PC-9 (cell line): ENCODE results near the gene CHST11. TPM values are rescaled to one million over a fixed set of nuclear protein-coding genes. Genes with fewer than 3 reads are reported as not detected.

Source experiments
- BruUV-seq: library from RNA; stranded (reverse); fragments of 400-500 nt; replicated peaks from 2 replicates; lab custom pipeline; 2021; lab: Mats Ljungman, UMichigan
- CTCF ChIA-PET: fragments of 300-600 bp; sonication (Branson Sonifier 250); formaldehyde crosslinking; loops from one replicate; lab custom pipeline; 2022; ENCODE audit warnings: antibody characterized with exemption; lab: Charles Lee
- POLR2A ChIA-PET: fragments of 300-600 bp; sonication (Branson Sonifier 250); formaldehyde crosslinking; loops from one replicate; lab custom pipeline; 2022; ENCODE audit warnings: antibody characterized with exemption; ENCODE audit not compliant: unreplicated experiment; lab: Charles Lee
- DNase-seq, 2 experiments: peaks; one replicate each; pipeline versions ENCODE4 v3.0.0 to v3.0.0-alpha.2; 2015 to 2022; ENCODE audit warnings: mixed read lengths in 1 of 2
- H2AFZ ChIP-seq: fragments of 200-600 bp; sonication (generic); 2 replicates; pipeline ENCODE4 v1.8.1; 2017; ENCODE audit warnings: antibody characterized with exemption
- H3F3A ChIP-seq: fragments of 200-600 bp; sonication (generic); 2 replicates; pipeline ENCODE4 v1.8.1; 2017; ENCODE audit warnings: antibody characterized with exemption, mild to moderate bottlenecking, low read depth; ENCODE audit not compliant: insufficient read depth
- H3K27ac ChIP-seq: fragments of 200-600 bp; sonication (generic); 2 replicates; pipeline ENCODE4 v1.6.1; 2016; ENCODE audit warnings: mixed run types
- H3K27me3 ChIP-seq: fragments of 200-600 bp; sonication (generic); 2 replicates; pipeline ENCODE4 v1.6.1; 2016; ENCODE audit warnings: low read depth, mixed run types; ENCODE audit not compliant: insufficient read depth
- H3K36me3 ChIP-seq: fragments of 200-600 bp; sonication (generic); 2 replicates; pipeline ENCODE4 v1.6.1; 2016; ENCODE audit warnings: low read depth, mixed run types
- H3K4me1 ChIP-seq: fragments of 200-600 bp; sonication (generic); replicated peaks from 2 replicates; pipeline ENCODE4 v1.6.1; 2016; ENCODE audit warnings: mixed run types; ENCODE audit not compliant: insufficient read depth
- H3K4me2 ChIP-seq: fragments of 200-600 bp; sonication (generic); 2 replicates; pipeline ENCODE4 v1.6.1; 2017; ENCODE audit warnings: mixed run types
- H3K4me3 ChIP-seq: fragments of 200-600 bp; sonication (generic); 2 replicates; pipeline ENCODE4 v1.6.1; 2016; ENCODE audit warnings: mixed run types
- H3K79me2 ChIP-seq: fragments of 200-600 bp; sonication (generic); 2 replicates; pipeline ENCODE4 v1.6.1; 2017; ENCODE audit warnings: low read depth, mixed run types
- H3K9me2 ChIP-seq: fragments of 200-600 bp; sonication (generic); 2 replicates; pipeline ENCODE4 v1.8.1; 2017; ENCODE audit warnings: mild to moderate bottlenecking; ENCODE audit not compliant: insufficient read depth
- H3K9me3 ChIP-seq: fragments of 200-600 bp; sonication (generic); 2 replicates; pipeline ENCODE4 v1.8.1; 2016; ENCODE audit warnings: low read depth; ENCODE audit not compliant: insufficient read depth
- H4K20me1 ChIP-seq: fragments of 200-600 bp; sonication (generic); 2 replicates; pipeline ENCODE4 v1.8.1; 2017; ENCODE audit not compliant: insufficient read depth
- CTCF ChIP-seq: fragments of 200-600 bp; sonication (generic); conservative IDR thresholded peaks from 2 replicates; pipeline ENCODE4 v1.6.1; 2017; ENCODE audit warnings: mixed run types, antibody characterized with exemption, mild to moderate bottlenecking, moderate library complexity
- EZH2 ChIP-seq: fragments of 200-600 bp; sonication (generic); IDR thresholded peaks from 2 replicates; pipeline ENCODE4 v1.8.0; 2017; ENCODE audit warnings: antibody characterized with exemption, low read depth
- intact Hi-C: fragments of 100-400 bp; cut with micrococcal nuclease; formaldehyde crosslinking; loops from one replicate; pipeline ENCODE4 v1.10.0; 2022; ENCODE audit not compliant: unreplicated experiment
- total RNA-seq: library from RNA; stranded (reverse); gene quantifications from 2 replicates; pipeline ENCODE4 v1.2.3, GENCODE V29; 2021

CHST11 gene
- total RNA-seq, 1 experiment from 2014 or later = 39.9 TPM

GRCh38 chr12:104719700-104720338 is 263.1 kb downstream of the CHST11 start:
- Histone ChIP-seq H3K4me1 (no peaks in the 10 kb centered on the region), H3K79me2 (peaks cover 48% of the 10 kb centered on the region), H3K9me3 (no peaks in the 10 kb centered on the region), H3K4me2 (no peak overlapping the region), H3K36me3 (no peaks in the 10 kb centered on the region), H2AFZ (no peak overlapping the region), H3F3A (0 out of 2 replicates have a peak, but pooled peaks cover under 1% of the 10 kb centered on the region), H3K4me3 (no peak overlapping the region), H4K20me1 (peaks cover 4% of the 10 kb centered on the region; the same call in 1 of the 2 replicates), H3K27me3 (no peaks in the 10 kb centered on the region), H3K9me2 (no peaks in the 10 kb centered on the region), H3K27ac (no peak overlapping the region)
- POLR2A ChIA-PET = no interaction called here
- no peak for DNase-seq
- no TSS peak for BruUV-seq
- TF ChIP-seq CTCF (no peak), EZH2 (no peak)
- intact Hi-C loops = no loop called here
- CTCF ChIA-PET = no interaction called here

- DNase-seq = no peak
- H3K4me3 ChIP-seq = no peak overlapping the region
- POLR2A ChIA-PET = no interaction called here
- no peak overlapping the region for H3K27ac ChIP-seq
- H3K79me2 ChIP-seq = peaks cover 49% of the 10 kb centered on the region
- peaks cover 4% of the 10 kb centered on the region; the same call in 1 of the 2 replicates for H4K20me1 ChIP-seq
- H2AFZ ChIP-seq = no peak overlapping the region
- no TSS peak for BruUV-seq
- peaks cover under 1% of the 10 kb centered on the region; the same call in 1 of the 2 replicates for H3F3A ChIP-seq
- TF ChIP-seq CTCF (no peak), EZH2 (no peak)
- H3K36me3 ChIP-seq = no peaks in the 10 kb centered on the region
- H3K27me3 ChIP-seq = no peaks in the 10 kb centered on the region
- H3K9me3 ChIP-seq = no peaks in the 10 kb centered on the region
- no peaks in the 10 kb centered on the region for H3K9me2 ChIP-seq
- H3K4me2 ChIP-seq = no peak overlapping the region
- CTCF ChIA-PET = no interaction called here
- intact Hi-C loops = no loop called here
- no peaks in the 10 kb centered on the region for H3K4me1 ChIP-seq
Measured at GRCh38 chr12:104720339-104721038, 263.7 kb downstream of the CHST11 start.

- BruUV-seq = no TSS peak
- H3K4me2 ChIP-seq = no peak overlapping the region
Measured at GRCh38 chr12:104721039-104721405, 264.3 kb downstream of the CHST11 start.

More at GRCh38 chr12:104721039-104721405, 264.3 kb downstream of the CHST11 start:
- Histone ChIP-seq H3K9me3 (no peaks in the 10 kb centered on the region), H3K9me2 (no peaks in the 10 kb centered on the region), H3K27ac (no peak overlapping the region), H3K4me3 (no peak overlapping the region), H3K4me1 (no peaks in the 10 kb centered on the region), H4K20me1 (peaks cover 4% of the 10 kb centered on the region; the same call in 1 of the 2 replicates), H3K79me2 (peaks cover 49% of the 10 kb centered on the region), H3F3A (peaks cover 6% of the 10 kb centered on the region; the same call in 1 of the 2 replicates), H2AFZ (no peak overlapping the region), H3K27me3 (no peaks in the 10 kb centered on the region), H3K36me3 (no peaks in the 10 kb centered on the region)
- intact Hi-C loops = no loop called here
- TF ChIP-seq EZH2 (no peak), CTCF (no peak)
- POLR2A ChIA-PET = no interaction called here
- no peak for DNase-seq
- CTCF ChIA-PET = no interaction called here
